SK-N-SH (cell line): Measurements from ENCODE around the gene THEM4. TPM values are rescaled to one million over a fixed set of nuclear protein-coding genes. Genes with fewer than 3 reads are reported as not detected.

Experiments
- CTCF ChIA-PET: fragments of 300-600, 350-600 bp; formaldehyde crosslinking; extraction: SDS; loops from one replicate; lab custom pipeline; 2021; lab: Yijun Ruan, JAX
- POLR2A ChIA-PET: fragments of 350-600 bp; sonication (Branson Sonifier 250); formaldehyde crosslinking; extraction: SDS; loops from one replicate; lab custom pipeline; 2020; ENCODE audit warnings: antibody characterized with exemption, inconsistent platforms; lab: Yijun Ruan, JAX
- DNase-seq: peaks from one replicate; pipeline ENCODE4 v3.0.0; 2012
- H2AFZ ChIP-seq: fragments of 200-600 bp; sonication (generic); 2 replicates; pipeline ENCODE4 v1.8.1; 2016; ENCODE audit warnings: antibody characterized with exemption, mild to moderate bottlenecking, low read depth
- H3F3A ChIP-seq: fragments of 200-600 bp; sonication (generic); replicated peaks from 2 replicates; pipeline ENCODE3; 2016; ENCODE audit warnings: antibody characterized with exemption, mild to moderate bottlenecking; ENCODE audit not compliant: insufficient read depth
- H3K27ac ChIP-seq, 2 experiments: fragments of 200-500 bp in 1 of 2; fragments of 200-600 bp in 1 of 2; sonication (Bioruptor generic) in 1 of 2; sonication (generic), shearing (Covaris generic) in 1 of 2; 2 replicates each; pipeline versions ENCODE4 v1.5.1 to v1.6.1; 2014 to 2016; ENCODE audit warnings: low read depth in 2 of 2, inconsistent platforms in 1 of 2, low read length in 1 of 2, mild to moderate bottlenecking in 1 of 2, mixed read lengths in 1 of 2
- H3K27me3 ChIP-seq: fragments of 200-600 bp; sonication (generic), shearing (Covaris generic); 2 replicates; pipeline ENCODE4 v1.6.1; 2016; ENCODE audit warnings: mixed run types; ENCODE audit not compliant: insufficient read depth
- H3K36me3 ChIP-seq, 2 experiments: fragments of 200-500 bp in 1 of 2; fragments of 200-600 bp in 1 of 2; sonication (Bioruptor generic) in 1 of 2; sonication (generic) in 1 of 2; replicated peaks in 1 of 2; 2 replicates each; pipeline versions ENCODE3 to v1.5.1; 2014 to 2016; ENCODE audit warnings: low read length in 1 of 2, mild to moderate bottlenecking in 1 of 2; ENCODE audit not compliant: insufficient read depth in 2 of 2, control insufficient read depth in 1 of 2
- H3K4me1 ChIP-seq, 2 experiments: fragments of 200-500 bp in 1 of 2; fragments of 200-600 bp in 1 of 2; sonication (Bioruptor generic) in 1 of 2; sonication (generic), shearing (Covaris generic) in 1 of 2; 2 replicates each; pipeline versions ENCODE4 v1.5.1 to v1.6.1; 2014 to 2016; ENCODE audit warnings: low read depth in 1 of 2, low read length in 1 of 2, mixed run types in 1 of 2; ENCODE audit not compliant: insufficient read depth in 2 of 2, control insufficient read depth in 1 of 2
- H3K4me2 ChIP-seq: fragments of 200-600 bp; sonication (generic), shearing (Covaris generic); 2 replicates; pipeline ENCODE4 v1.6.1; 2017; ENCODE audit warnings: mixed run types
- H3K4me3 ChIP-seq, 2 experiments: fragments of 200-500 bp in 1 of 2; fragments of 200-600 bp in 1 of 2; sonication (Bioruptor generic) in 1 of 2; sonication (generic), shearing (Covaris generic) in 1 of 2; 2 replicates each; pipeline versions ENCODE4 v1.5.1 to v1.8.1; 2014 to 2016; ENCODE audit warnings: low read depth in 2 of 2, inconsistent platforms in 1 of 2, low read length in 1 of 2, mild to moderate bottlenecking in 1 of 2, mixed read lengths in 1 of 2, moderate library complexity in 1 of 2
- H3K79me2 ChIP-seq: fragments of 200-600 bp; sonication (generic); 2 replicates; pipeline ENCODE4 v1.8.1; 2017; ENCODE audit warnings: mild to moderate bottlenecking; ENCODE audit not compliant: insufficient read depth
- H3K9ac ChIP-seq: fragments of 200-600 bp; sonication (generic); 2 replicates; pipeline ENCODE4 v1.6.1; 2017; ENCODE audit warnings: mixed run types
- H3K9me2 ChIP-seq: fragments of 200-600 bp; sonication (generic); 2 replicates; pipeline ENCODE4 v1.6.1; 2017; ENCODE audit warnings: mixed run types
- H3K9me3 ChIP-seq: fragments of 200-600 bp; sonication (generic); 2 replicates; pipeline ENCODE4 v1.6.1; 2017; ENCODE audit warnings: mixed run types, mild to moderate bottlenecking, moderate library complexity
- H4K20me1 ChIP-seq: fragments of 200-600 bp; sonication (generic); 2 replicates; pipeline ENCODE4 v1.6.1; 2017; ENCODE audit warnings: mild to moderate bottlenecking, mixed run types; ENCODE audit not compliant: insufficient read depth
- FOXJ3 ChIP-seq: sonication (generic); formaldehyde crosslinking; IDR thresholded peaks from 2 replicates; pipeline ENCODE4 v1.5.1; 2020; ENCODE audit warnings: mild to moderate bottlenecking, missing genetic modification reagents
- GATA2 ChIP-seq: sonication (generic); formaldehyde crosslinking; IDR thresholded peaks from 2 replicates; pipeline ENCODE4 v1.5.0; 2020; ENCODE audit warnings: mild to moderate bottlenecking, missing genetic modification reagents
- JUND ChIP-seq: IDR thresholded peaks from 2 replicates; pipeline ENCODE4 v1.4.0; 2012
- MXI1 ChIP-seq: IDR thresholded peaks from 2 replicates; pipeline ENCODE4 v1.6.1; 2012; ENCODE audit warnings: mild to moderate bottlenecking, low read depth, low read length, improper control_type of control experiment
- NRF1 ChIP-seq: IDR thresholded peaks from 2 replicates; pipeline ENCODE4 v1.6.1; 2012; ENCODE audit warnings: low read depth, mild to moderate bottlenecking, low read length
- SIN3A ChIP-seq: IDR thresholded peaks from 2 replicates; pipeline ENCODE4 v1.6.1; 2012; ENCODE audit warnings: low read depth, mild to moderate bottlenecking, low read length, moderate library complexity, borderline replicate concordance
- TAF1 ChIP-seq: IDR thresholded peaks from 2 replicates; pipeline ENCODE4 v1.6.1; 2012; ENCODE audit warnings: low read depth, mild to moderate bottlenecking, low read length, moderate library complexity, borderline replicate concordance
- TEAD4 ChIP-seq: IDR thresholded peaks from 2 replicates; pipeline ENCODE4 v1.4.0; 2012; ENCODE audit warnings: mild to moderate bottlenecking, borderline replicate concordance; ENCODE audit not compliant: insufficient read depth
- YY1 ChIP-seq: IDR thresholded peaks from 2 replicates; pipeline ENCODE4 v1.4.0; 2012; ENCODE audit warnings: low read depth, mild to moderate bottlenecking
- ZBTB33 ChIP-seq: IDR thresholded peaks from 2 replicates; pipeline ENCODE4 v1.4.0; 2012; ENCODE audit warnings: low read depth, borderline replicate concordance
- WGBS: methylation state at CpG from one replicate; pipeline ENCODE4 v1.1.6; 2017; ENCODE audit warnings: low lambda C conversion rate; 5-methylcytosine and 5-hydroxymethylcytosine counted together
- polyA plus RNA-seq, 3 experiments: library from polyadenylated mRNA; depleted of rRNA; stranded (reverse); fragments of >200 nt; gene quantifications; 2 replicates each; pipeline ENCODE4 v1.2.3, GENCODE V29; 2012
- TF ChIP-seq, protein P1 (sequence below): IDR thresholded peaks from 2 replicates; pipeline ENCODE4 v1.6.1; 2012; ENCODE audit warnings: mild to moderate bottlenecking, low read depth, low read length, moderate library complexity

Gene THEM4
- polyA plus RNA-seq, 1 of the 3 experiments (the other 2 are of a cell fraction), result 10.1 TPM

DNA sequence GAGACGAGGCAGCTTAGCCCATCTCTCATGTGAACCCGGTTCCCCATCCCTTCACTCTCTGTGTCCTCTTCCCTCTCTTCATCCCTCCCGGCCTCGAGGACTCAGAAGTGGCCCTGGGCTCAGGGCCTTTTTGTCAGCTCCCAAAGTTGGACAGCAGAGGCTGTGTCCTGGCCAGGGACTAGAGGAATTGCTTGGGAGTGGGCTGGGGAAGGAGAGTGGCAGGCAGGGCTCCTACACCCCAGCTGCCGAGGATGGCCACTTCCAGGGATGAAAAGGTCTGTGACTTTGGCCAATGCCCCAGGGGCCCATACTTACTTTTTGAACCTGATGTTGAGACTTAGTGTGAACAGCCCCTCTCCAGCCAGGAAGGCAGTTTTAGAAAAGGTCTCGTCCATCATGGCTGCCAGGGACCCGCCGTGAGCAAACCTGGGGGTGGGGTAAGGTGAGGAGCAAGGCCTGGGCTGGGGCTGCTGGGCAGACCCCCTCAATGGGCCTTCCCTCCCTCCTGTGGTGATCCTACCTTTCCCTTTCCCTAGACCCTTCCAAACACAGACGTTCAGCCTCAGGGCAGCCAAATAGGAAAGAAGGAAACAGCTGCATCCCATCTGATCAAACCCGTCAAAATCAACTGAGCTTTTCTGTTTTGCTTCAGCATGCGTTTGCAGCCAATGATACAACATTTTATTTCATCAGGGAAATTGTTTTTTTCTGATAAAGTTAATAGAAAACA is 61.3 kb downstream of the THEM4 start (continued):
- TF ChIP-seq ZBTB33, result no peak
- TF ChIP-seq TEAD4, result no peak
- no peak; the same call in 1 of the 2 replicates for TF ChIP-seq MXI1
- TF ChIP-seq NRF1, result no peak
- TF ChIP-seq JUND, result no peak
- TF ChIP-seq TAF1, result no peak
- TF ChIP-seq, protein P1, sequence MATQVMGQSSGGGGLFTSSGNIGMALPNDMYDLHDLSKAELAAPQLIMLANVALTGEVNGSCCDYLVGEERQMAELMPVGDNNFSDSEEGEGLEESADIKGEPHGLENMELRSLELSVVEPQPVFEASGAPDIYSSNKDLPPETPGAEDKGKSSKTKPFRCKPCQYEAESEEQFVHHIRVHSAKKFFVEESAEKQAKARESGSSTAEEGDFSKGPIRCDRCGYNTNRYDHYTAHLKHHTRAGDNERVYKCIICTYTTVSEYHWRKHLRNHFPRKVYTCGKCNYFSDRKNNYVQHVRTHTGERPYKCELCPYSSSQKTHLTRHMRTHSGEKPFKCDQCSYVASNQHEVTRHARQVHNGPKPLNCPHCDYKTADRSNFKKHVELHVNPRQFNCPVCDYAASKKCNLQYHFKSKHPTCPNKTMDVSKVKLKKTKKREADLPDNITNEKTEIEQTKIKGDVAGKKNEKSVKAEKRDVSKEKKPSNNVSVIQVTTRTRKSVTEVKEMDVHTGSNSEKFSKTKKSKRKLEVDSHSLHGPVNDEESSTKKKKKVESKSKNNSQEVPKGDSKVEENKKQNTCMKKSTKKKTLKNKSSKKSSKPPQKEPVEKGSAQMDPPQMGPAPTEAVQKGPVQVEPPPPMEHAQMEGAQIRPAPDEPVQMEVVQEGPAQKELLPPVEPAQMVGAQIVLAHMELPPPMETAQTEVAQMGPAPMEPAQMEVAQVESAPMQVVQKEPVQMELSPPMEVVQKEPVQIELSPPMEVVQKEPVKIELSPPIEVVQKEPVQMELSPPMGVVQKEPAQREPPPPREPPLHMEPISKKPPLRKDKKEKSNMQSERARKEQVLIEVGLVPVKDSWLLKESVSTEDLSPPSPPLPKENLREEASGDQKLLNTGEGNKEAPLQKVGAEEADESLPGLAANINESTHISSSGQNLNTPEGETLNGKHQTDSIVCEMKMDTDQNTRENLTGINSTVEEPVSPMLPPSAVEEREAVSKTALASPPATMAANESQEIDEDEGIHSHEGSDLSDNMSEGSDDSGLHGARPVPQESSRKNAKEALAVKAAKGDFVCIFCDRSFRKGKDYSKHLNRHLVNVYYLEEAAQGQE, result no peak
- no peak for TF ChIP-seq SIN3A
- peak; percentile 52 for TF ChIP-seq GATA2 (CRISPR knock-in tag)
- TF ChIP-seq FOXJ3 (CRISPR knock-in tag), result peak; percentile 67; the same call in 1 of the 2 replicates

DNA sequence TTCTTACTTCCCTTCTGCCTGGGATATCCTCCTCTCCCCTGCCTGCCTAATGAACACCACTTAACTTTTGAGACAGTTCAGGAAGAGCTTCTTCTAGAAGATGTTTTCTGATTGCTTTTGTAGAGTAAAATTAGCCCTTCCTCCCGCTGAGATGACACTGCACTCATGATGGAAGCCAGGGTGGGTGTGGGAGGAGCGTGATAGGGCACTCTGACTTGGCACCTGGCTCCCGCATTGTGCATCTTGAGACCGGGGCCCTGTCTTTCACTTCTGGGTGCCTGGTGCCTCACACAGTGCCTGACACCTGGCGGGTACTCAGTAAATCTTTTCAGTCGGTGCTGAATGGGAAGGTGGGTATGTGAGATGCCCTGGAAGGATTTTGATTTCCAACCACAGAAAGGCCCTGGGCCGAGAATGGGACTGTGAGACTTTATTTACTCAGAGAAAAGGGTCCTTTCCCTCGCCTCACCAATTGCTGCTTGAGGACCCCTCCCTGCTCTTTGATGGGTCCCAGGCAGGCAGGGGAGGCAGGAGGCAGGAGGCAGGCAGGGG is 62.5 kb downstream of the THEM4 start:
- no peak overlapping the region for H2AFZ ChIP-seq
- peaks cover 0 to 36% of the 10 kb centered on the region in 2 experiments; a peak in 1 of 4 replicates for H3K4me1 ChIP-seq
- no peak for DNase-seq
- H3K9ac ChIP-seq, result no peak overlapping the region
- 100% methylated on average over 3 of the region's 8 CpGs for WGBS
- no peaks in the 10 kb centered on the region for H3K9me2 ChIP-seq
- no peak for TF ChIP-seq YY1
- TF ChIP-seq, all 33 proteins: peak for 0
- CTCF ChIA-PET, result interaction anchor here (0.9 to 6.8 kb wide), 7 partner anchors 10 to 251 kb away, joined by 3 to 50 read pairs (median 4); partner anchors contain the start of genes CELF3, MRPL9 and RIIAD1
- Histone ChIP-seq H3K27ac (no peak overlapping the region), H3K4me3 (no peak overlapping the region), H3K4me2 (no peak overlapping the region), H3F3A (no peaks in the 10 kb centered on the region), H3K36me3 (no peaks in the 10 kb centered on the region), H4K20me1 (no peaks in the 10 kb centered on the region), H3K9me3 (no peaks in the 10 kb centered on the region), H3K79me2 (no peaks in the 10 kb centered on the region), H3K27me3 (peaks cover 5% of the 10 kb centered on the region; the same call in 1 of the 2 replicates)
- POLR2A ChIA-PET, result no interaction called here
